B cell (primary cell): ENCODE data around the gene TSKU. TPM values are rescaled to one million over a fixed set of nuclear protein-coding genes. Genes with fewer than 3 reads are reported as not detected.

Experiments used
- ATAC-seq: fragments of 200-7000 bp; cut with Tn5 transposase; one replicate; pipeline ENCODE4 v1.10.0; 2021; ENCODE audit warnings: low read depth, mild to moderate bottlenecking, moderate number of reproducible peaks, moderate library complexity
- CTCF ChIA-PET: fragments of 350-600 bp; sonication (Branson Sonifier 250); formaldehyde crosslinking; loops from one replicate; lab custom pipeline; 2021; ENCODE audit warnings: antibody characterized with exemption, inconsistent platforms; lab: Charles Lee
- POLR2A ChIA-PET: fragments of 350-600 bp; sonication (Branson Sonifier 250); formaldehyde crosslinking; loops from one replicate; lab custom pipeline; 2021; ENCODE audit warnings: antibody characterized with exemption; lab: Charles Lee
- DNase-seq: peaks from one replicate; pipeline ENCODE4 v3.0.0; 2013
- H2AFZ ChIP-seq: 2 replicates; pipeline ENCODE4 v1.6.1; 2012; ENCODE audit warnings: mild to moderate bottlenecking, low read depth, low read length; ENCODE audit not compliant: insufficient read depth, poor library complexity, severe bottlenecking
- H3K27ac ChIP-seq, 2 donors: 1 replicate in 1 of 2; 2 replicates in 1 of 2; pipeline ENCODE4 v1.5.1; 2012 to 2013; ENCODE audit warnings: low read length in 2 of 2, mild to moderate bottlenecking in 2 of 2, moderate library complexity in 1 of 2
- H3K27me3 ChIP-seq, 4 experiments: fragments of 200-600 bp in 1 of 4; sonication (generic) in 1 of 4; replicated peaks in 1 of 4; 1 replicate in 2 of 4; 2 replicates in 2 of 4; pipeline versions ENCODE4 v1.6.1 to v1.7.0; 2013 to 2016; ENCODE audit warnings: low read length in 3 of 4, mild to moderate bottlenecking in 2 of 4, mixed read lengths in 1 of 4, moderate library complexity in 1 of 4; ENCODE audit not compliant: insufficient read depth in 4 of 4, control insufficient read depth in 3 of 4; ENCODE audit errors: control extremely low read depth in 1 of 4
- H3K36me3 ChIP-seq, 2 experiments: replicated peaks in 1 of 2; 1 replicate in 1 of 2; 2 replicates in 1 of 2; pipeline versions ENCODE4 v1.6.1 to v1.7.1; 2013; ENCODE audit warnings: low read length in 1 of 2; ENCODE audit not compliant: insufficient read depth in 2 of 2, control insufficient read depth in 1 of 2; ENCODE audit errors: control extremely low read depth in 1 of 2, extremely low read depth in 1 of 2
- H3K4me1 ChIP-seq, 2 donors: fragments of 200-600 bp in 1 of 2; sonication (generic) in 1 of 2; 1 replicate in 1 of 2; 2 replicates in 1 of 2; pipeline versions ENCODE4 v1.5.1 to v1.6.1; 2013 to 2017; ENCODE audit warnings: low read length in 2 of 2; ENCODE audit not compliant: control insufficient read depth in 2 of 2, insufficient read depth in 2 of 2
- H3K4me2 ChIP-seq: replicated peaks from 2 replicates; pipeline ENCODE3; 2012; ENCODE audit warnings: mild to moderate bottlenecking, low read depth, low read length; ENCODE audit not compliant: poor library complexity, severe bottlenecking
- H3K4me3 ChIP-seq, 5 experiments: fragments of 200-600 bp in 1 of 5; sonication (generic) in 1 of 5; 1 replicate in 3 of 5; 2 replicates in 2 of 5; pipeline versions ENCODE4 v1.5.1 to v1.7.0; 2011 to 2016; ENCODE audit warnings: low read length in 4 of 5, mild to moderate bottlenecking in 4 of 5, low read depth in 2 of 5, control low read depth in 1 of 5, moderate library complexity in 1 of 5; ENCODE audit not compliant: insufficient read depth in 1 of 5; ENCODE audit errors: control extremely low read depth in 1 of 5, extremely low read depth in 1 of 5
- H3K79me2 ChIP-seq: fragments of 200-600 bp; sonication (generic); one replicate; pipeline ENCODE4 v1.6.0; 2016; ENCODE audit warnings: low read length; ENCODE audit not compliant: control insufficient read depth, insufficient read depth
- H3K9ac ChIP-seq: fragments of 200-600 bp; sonication (generic); 2 replicates; pipeline ENCODE4 v1.6.1; 2017; ENCODE audit warnings: mild to moderate bottlenecking, low read length, moderate library complexity
- H3K9me3 ChIP-seq, 3 donors: one replicate each; pipeline versions ENCODE4 v1.6.1 to v1.7.1; 2013; ENCODE audit warnings: low read length in 2 of 3; ENCODE audit not compliant: control insufficient read depth in 2 of 3, insufficient read depth in 1 of 3; ENCODE audit errors: control extremely low read depth in 1 of 3
- H4K20me1 ChIP-seq: 2 replicates; pipeline ENCODE4 v1.6.0; 2012; ENCODE audit warnings: mild to moderate bottlenecking, low read length; ENCODE audit not compliant: insufficient read depth, control insufficient read depth, poor library complexity, severe bottlenecking
- H3K27ac Mint-ChIP-seq: one replicate; pipeline ENCODE4 v1.8.0; 2021; ENCODE audit warnings: mixed read lengths
- H3K27me3 Mint-ChIP-seq: one replicate; pipeline ENCODE4 v1.8.0; 2021; ENCODE audit warnings: mixed read lengths
- H3K4me1 Mint-ChIP-seq: one replicate; pipeline ENCODE4 v1.8.0; 2021; ENCODE audit warnings: mixed read lengths
- H3K4me3 Mint-ChIP-seq: one replicate; pipeline ENCODE4 v1.8.0; 2021; ENCODE audit warnings: mixed read lengths
- H3K9me3 Mint-ChIP-seq: one replicate; pipeline ENCODE4 v1.8.0; 2022; ENCODE audit warnings: mixed read lengths; ENCODE audit not compliant: insufficient read depth
- EZH2 ChIP-seq: IDR thresholded peaks from 2 replicates; pipeline ENCODE4 v1.6.1; 2012; ENCODE audit warnings: borderline replicate concordance, low read depth, mild to moderate bottlenecking, moderate library complexity, low read length; ENCODE audit not compliant: insufficient read depth, poor library complexity, severe bottlenecking
- WGBS: methylation state at CpG from one replicate; pipeline ENCODE4 v1.1.5; 2013; ENCODE audit warnings: missing lambda C conversion rate; ENCODE audit not compliant: insufficient coverage; 5-methylcytosine and 5-hydroxymethylcytosine counted together
- intact Hi-C: fragments of 100-400 bp; cut with micrococcal nuclease; formaldehyde crosslinking; loops from one replicate; pipeline ENCODE4 v1.10.0; 2022
- polyA plus RNA-seq: library from polyadenylated mRNA; depleted of rRNA; stranded (reverse); fragments of >200 nt; gene quantifications from 2 replicates; pipeline ENCODE4 v1.2.3, GENCODE V29; 2012
- total RNA-seq, 2 donors: library from RNA; stranded (reverse); fragments of 120-200 nt in 1 of 2; gene quantifications; 1 replicate in 1 of 2; 2 replicates in 1 of 2; pipeline versions ENCODE4 v1.2.3 to v1.2.4, GENCODE V29; 2013 to 2022
- TF ChIP-seq, protein P1 (sequence below): fragments of 200-600 bp; IDR thresholded peaks from one replicate; pipeline ENCODE4 v1.8.0; 2022; ENCODE audit warnings: antibody characterized with exemption, mild to moderate bottlenecking

TSKU gene
- total and polyA plus RNA-seq, 2 donors (not counting 1 experiment from before 2014, with no cell fraction given) = not detected

DNA sequence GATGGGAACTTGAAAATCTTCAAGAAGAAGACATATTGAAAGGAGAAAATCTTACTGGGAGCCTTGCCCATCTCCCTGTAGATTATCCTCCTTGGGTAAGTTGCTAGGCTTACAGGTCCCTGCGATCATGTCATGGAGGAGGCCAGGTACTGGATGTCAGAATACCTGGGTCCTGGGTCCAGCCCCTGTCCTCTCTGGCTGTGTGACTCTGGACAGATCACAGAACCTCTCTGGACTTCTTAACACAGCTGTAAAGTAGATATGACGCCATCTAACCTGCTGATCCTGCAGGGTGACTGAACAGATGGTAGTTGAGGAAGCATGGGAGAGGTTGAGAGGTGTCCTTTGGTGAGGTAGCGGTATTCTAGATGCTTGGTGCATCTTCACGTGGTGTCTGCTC is 4.1 kb downstream of the TSKU start:
- Mint-ChIP-seq H3K27me3 (peaks cover 30% of the 10 kb centered on the region), H3K4me3 (no peak overlapping the region), H3K4me1 (peaks cover 7% of the 10 kb centered on the region), H3K27ac (no peak overlapping the region), H3K9me3 (no peaks in the 10 kb centered on the region)
- Histone ChIP-seq H4K20me1 (no peaks in the 10 kb centered on the region), H3K4me1 (peaks cover 16 to 17% of the 10 kb centered on the region in 2 donors), H3K9me3 (no peaks in the 10 kb centered on the region), H3K27me3 (peaks cover 0 to 34% (median 16%) of the 10 kb centered on the region in 4 experiments), H3K79me2 (no peaks in the 10 kb centered on the region), H3K4me2 (no peak overlapping the region), H3K4me3 (no peak overlapping the region), H3K36me3 (no peaks in the 10 kb centered on the region), H3K27ac (no peak overlapping the region), H3K9ac (no peak overlapping the region), H2AFZ (no peak overlapping the region)
- 89% methylated on average over 3 of the region's 4 CpGs for WGBS
- POLR2A ChIA-PET = no interaction called here
- CTCF ChIA-PET = interaction anchor here (1.8 kb wide), 1 partner anchor 11 kb away, joined by 7 read pairs; no protein-coding TSS in a partner anchor
- intact Hi-C loops = no loop called here
- DNase-seq = no peak
- TF ChIP-seq, protein P1, sequence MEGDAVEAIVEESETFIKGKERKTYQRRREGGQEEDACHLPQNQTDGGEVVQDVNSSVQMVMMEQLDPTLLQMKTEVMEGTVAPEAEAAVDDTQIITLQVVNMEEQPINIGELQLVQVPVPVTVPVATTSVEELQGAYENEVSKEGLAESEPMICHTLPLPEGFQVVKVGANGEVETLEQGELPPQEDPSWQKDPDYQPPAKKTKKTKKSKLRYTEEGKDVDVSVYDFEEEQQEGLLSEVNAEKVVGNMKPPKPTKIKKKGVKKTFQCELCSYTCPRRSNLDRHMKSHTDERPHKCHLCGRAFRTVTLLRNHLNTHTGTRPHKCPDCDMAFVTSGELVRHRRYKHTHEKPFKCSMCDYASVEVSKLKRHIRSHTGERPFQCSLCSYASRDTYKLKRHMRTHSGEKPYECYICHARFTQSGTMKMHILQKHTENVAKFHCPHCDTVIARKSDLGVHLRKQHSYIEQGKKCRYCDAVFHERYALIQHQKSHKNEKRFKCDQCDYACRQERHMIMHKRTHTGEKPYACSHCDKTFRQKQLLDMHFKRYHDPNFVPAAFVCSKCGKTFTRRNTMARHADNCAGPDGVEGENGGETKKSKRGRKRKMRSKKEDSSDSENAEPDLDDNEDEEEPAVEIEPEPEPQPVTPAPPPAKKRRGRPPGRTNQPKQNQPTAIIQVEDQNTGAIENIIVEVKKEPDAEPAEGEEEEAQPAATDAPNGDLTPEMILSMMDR = no peak
- no peak for TF ChIP-seq EZH2
- ATAC-seq = no peak

DNA sequence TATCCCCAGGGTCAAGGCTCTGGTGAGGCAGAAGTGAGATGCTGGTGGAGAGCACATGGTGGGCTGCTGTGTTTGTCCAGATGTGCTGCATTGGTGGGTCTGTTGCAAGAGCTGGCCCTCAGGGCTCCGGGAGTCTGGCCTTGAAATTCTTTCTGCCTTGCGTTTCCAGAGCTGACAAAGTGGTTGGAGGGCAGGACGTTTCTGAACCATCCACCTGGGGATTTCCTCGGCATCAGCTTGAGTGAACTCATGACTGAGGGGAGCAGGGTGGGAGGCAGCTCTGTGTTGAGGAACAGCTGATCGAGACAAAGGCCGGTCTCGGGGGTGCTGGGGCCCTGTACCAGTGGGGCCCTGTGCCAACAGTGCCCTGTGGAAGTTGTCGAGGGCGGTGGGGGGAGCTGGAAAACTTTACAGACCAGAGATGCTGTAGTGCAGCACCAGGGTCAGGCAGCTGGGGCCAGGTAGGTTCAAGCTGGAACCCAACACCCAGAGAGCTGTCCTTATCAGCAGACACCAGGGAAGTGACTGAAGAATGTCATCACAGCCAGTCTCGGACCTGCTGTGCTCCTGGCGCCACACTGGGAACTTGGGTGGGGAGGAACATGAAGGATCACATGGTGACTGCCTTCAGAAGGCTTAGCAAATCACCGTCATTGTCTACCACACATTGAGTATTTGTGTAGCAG is 4.9 kb downstream of the TSKU start:
- Mint-ChIP-seq H3K9me3 (no peaks in the 10 kb centered on the region), H3K27ac (no peak overlapping the region), H3K27me3 (peaks cover 23% of the 10 kb centered on the region), H3K4me3 (no peak overlapping the region), H3K4me1 (peaks cover 2% of the 10 kb centered on the region)
- TF ChIP-seq, protein P1 = no peak
- no peak for TF ChIP-seq EZH2
- Histone ChIP-seq H2AFZ (no peak overlapping the region), H3K9me3 (no peaks in the 10 kb centered on the region), H3K36me3 (no peaks in the 10 kb centered on the region), H3K4me2 (no peak overlapping the region), H3K79me2 (no peaks in the 10 kb centered on the region), H3K4me3 (no peak overlapping the region), H3K9ac (no peak overlapping the region), H4K20me1 (no peaks in the 10 kb centered on the region), H3K27ac (no peak overlapping the region), H3K27me3 (peaks cover 0 to 28% (median 14%) of the 10 kb centered on the region in 4 experiments), H3K4me1 (peaks cover 11% of the 10 kb centered on the region in 2 donors)
- ATAC-seq (no peak), DNase-seq (no peak)
- POLR2A ChIA-PET = no interaction called here
- 91% methylated on average over 11 of the region's 12 CpGs for WGBS
- CTCF ChIA-PET = interaction anchor here (1.8 kb wide), 1 partner anchor 10 kb away, joined by 7 read pairs; no protein-coding TSS in a partner anchor
- intact Hi-C loops = no loop called here
